ENCODE measurements around the gene DHRS3. TPM values are rescaled to one million over a fixed set of nuclear protein-coding genes. Genes with fewer than 3 reads are reported as not detected.

The DHRS3 gene
- total and polyA plus RNA-seq, 2 of the 13 experiments (the other 11 are each of a cell fraction or from before 2014, with no cell fraction given): 48.5 to 90.5 TPM

DNA sequence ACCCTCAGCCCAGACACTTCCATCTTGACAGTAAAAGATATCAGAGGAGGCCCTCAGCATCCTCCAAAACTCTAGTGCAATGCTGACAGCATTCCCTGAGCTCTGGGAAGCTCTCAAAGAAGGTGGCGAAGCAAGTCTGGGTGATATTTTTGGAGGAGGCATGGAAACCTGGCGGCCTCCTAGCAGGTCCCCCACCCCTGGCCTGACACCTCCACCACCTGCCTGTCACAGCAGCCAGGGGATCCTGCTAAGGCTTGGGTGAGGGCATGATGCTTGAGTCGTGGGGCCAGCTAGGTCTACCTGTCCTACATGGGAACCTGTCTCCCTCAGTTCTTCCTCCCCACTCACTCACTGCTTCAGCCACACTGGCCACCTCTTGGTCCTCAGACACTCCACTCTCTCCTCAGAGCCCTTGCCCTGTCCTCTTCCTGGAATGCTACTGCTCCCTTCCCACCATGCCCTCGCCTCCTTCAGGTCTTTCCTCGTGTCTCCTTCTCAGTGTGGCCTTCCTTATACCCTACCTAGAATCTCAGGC, 8.5 kb downstream of the DHRS3 start:
- ChIA-PET POLR2A (interaction anchor here (1.5 to 17.4 kb wide), 2 partner anchors 8 to 80 kb away, joined by 4 to 357 read pairs; partner anchors contain the start of gene DHRS3), CTCF (ENCODE audit: low intra/inter-chr PET ratio, low total read pairs) (no interaction called here)
- H3K27me3 ChIP-seq (ENCODE audit: control insufficient read depth in 1 of 2, insufficient read depth in 2 of 2, low read length in 2 of 2): no peaks in the 10 kb centered on the region
- H4K20me1 ChIP-seq (ENCODE audit: insufficient read depth, low read length): peaks cover 76% of the 10 kb centered on the region
- peak overlapping the region; percentile 38 for H3K4me2 ChIP-seq (ENCODE audit: low read depth, low read length)
- peaks cover 11 to 51% of the 10 kb centered on the region in 2 experiments for H3K36me3 ChIP-seq (replicated peaks in 1 of 2; ENCODE audit: control insufficient read depth in 1 of 2, insufficient read depth in 2 of 2, low read length in 2 of 2)
- H2AFZ ChIP-seq (ENCODE audit: low read length): no peak overlapping the region
- H3K4me1 ChIP-seq (ENCODE audit: insufficient read depth, low read length): peaks cover 94% of the 10 kb centered on the region
- peak overlapping the region; percentile 43 for H3K27ac ChIP-seq (ENCODE audit: extremely low read length, insufficient read depth, low read length)
- in situ Hi-C loops (cut with HindIII; ENCODE audit: extremely low pct_ligation_motif_present, low pct_unique_long_range_greater_than_20kb) (no loop called here), intact Hi-C loops (cut with micrococcal nuclease; ENCODE audit: unreplicated experiment) (no loop called here)
- H3K9ac ChIP-seq (ENCODE audit: insufficient read depth, low read depth, low read length): no peak overlapping the region
- H3K79me2 ChIP-seq (ENCODE audit: insufficient read depth, low read length): peaks cover 70% of the 10 kb centered on the region
- FAIRE-seq (no peak), DNase-seq (ENCODE audit: low spot score) (no peak), ATAC-seq (peak; percentile 12)
- WGBS (ENCODE audit: low lambda C conversion rate): 78% methylated on average over 5 of the region's 5 CpGs
- H3K9me3 ChIP-seq (ENCODE audit: low read length): no peaks in the 10 kb centered on the region
- H3K4me3 ChIP-seq (replicated peaks in 1 of 3; ENCODE audit: insufficient read depth in 1 of 3, low read depth in 2 of 3, low read length in 3 of 3): no peak overlapping the region
- BruUV-seq (replicated peaks): no TSS peak
- TF ChIP-seq POLR2G (IDR thresholded peaks at IDR 0.05; ENCODE audit: low read depth, low read length) (peak; percentile 48), GATAD2A (CRISPR knock-in tag; IDR thresholded peaks at IDR 0.05) (no peak), POLR2A (IDR thresholded peaks at IDR 0.05; ENCODE audit: insufficient read depth in 1 of 2, low read depth in 2 of 2, low read length in 2 of 2) (peak in 1 of 2 experiments; percentile 72; a peak in 2 of 4 replicates), AGO1 (IDR thresholded peaks at IDR 0.05; ENCODE audit: low read depth, low read length, poor library complexity, severe bottlenecking) (peak; percentile 87), NONO (IDR thresholded peaks at IDR 0.05) (no peak), NONO (CRISPR knock-in tag; conservative IDR thresholded peaks at IDR 0.05) (no peak), SMARCC2 (IDR thresholded peaks at IDR 0.05) (no peak), ZNF670 (CRISPR knock-in tag; IDR thresholded peaks at IDR 0.05; ENCODE audit: borderline replicate concordance) (no peak), RBM22 (optimal IDR thresholded peaks at IDR 0.05; ENCODE audit: low read length) (peak; percentile 92), IKZF4 (CRISPR knock-in tag; IDR thresholded peaks at IDR 0.05; ENCODE audit: borderline replicate concordance, low read depth, not compliant biosample characterization) (no peak), ZNF605 (CRISPR knock-in tag; IDR thresholded peaks at IDR 0.05) (0 out of 2 replicates have a peak, but pooled peaks have one; percentile 19), ZMYM3 (CRISPR knock-in tag; IDR thresholded peaks at IDR 0.05) (no peak), AGO2 (optimal IDR thresholded peaks at IDR 0.05; ENCODE audit: low read depth, low read length) (peak; percentile 92), RBFOX2 (IDR thresholded peaks at IDR 0.05; ENCODE audit: low read depth, low read length) (0 out of 2 replicates have a peak, but pooled peaks have one; percentile 49), ZNF33A (CRISPR knock-in tag; IDR thresholded peaks at IDR 0.05; ENCODE audit: borderline replicate concordance) (no peak), ZNF256 (CRISPR knock-in tag; conservative IDR thresholded peaks at IDR 0.05) (no peak), GATA4 (IDR thresholded peaks at IDR 0.05; ENCODE audit: borderline replicate concordance, low read depth) (no peak), ZNF619 (CRISPR knock-in tag; IDR thresholded peaks at IDR 0.05) (0 out of 2 replicates have a peak, but pooled peaks have one; percentile 36), ZNF224 (CRISPR knock-in tag; IDR thresholded peaks at IDR 0.05) (no peak), ZNF430 (CRISPR knock-in tag; IDR thresholded peaks at IDR 0.05) (no peak), ZNF816 (CRISPR knock-in tag; IDR thresholded peaks at IDR 0.05; ENCODE audit: borderline replicate concordance) (0 out of 2 replicates have a peak, but pooled peaks have one; percentile 44)
- TF ChIP-seq, protein P1, sequence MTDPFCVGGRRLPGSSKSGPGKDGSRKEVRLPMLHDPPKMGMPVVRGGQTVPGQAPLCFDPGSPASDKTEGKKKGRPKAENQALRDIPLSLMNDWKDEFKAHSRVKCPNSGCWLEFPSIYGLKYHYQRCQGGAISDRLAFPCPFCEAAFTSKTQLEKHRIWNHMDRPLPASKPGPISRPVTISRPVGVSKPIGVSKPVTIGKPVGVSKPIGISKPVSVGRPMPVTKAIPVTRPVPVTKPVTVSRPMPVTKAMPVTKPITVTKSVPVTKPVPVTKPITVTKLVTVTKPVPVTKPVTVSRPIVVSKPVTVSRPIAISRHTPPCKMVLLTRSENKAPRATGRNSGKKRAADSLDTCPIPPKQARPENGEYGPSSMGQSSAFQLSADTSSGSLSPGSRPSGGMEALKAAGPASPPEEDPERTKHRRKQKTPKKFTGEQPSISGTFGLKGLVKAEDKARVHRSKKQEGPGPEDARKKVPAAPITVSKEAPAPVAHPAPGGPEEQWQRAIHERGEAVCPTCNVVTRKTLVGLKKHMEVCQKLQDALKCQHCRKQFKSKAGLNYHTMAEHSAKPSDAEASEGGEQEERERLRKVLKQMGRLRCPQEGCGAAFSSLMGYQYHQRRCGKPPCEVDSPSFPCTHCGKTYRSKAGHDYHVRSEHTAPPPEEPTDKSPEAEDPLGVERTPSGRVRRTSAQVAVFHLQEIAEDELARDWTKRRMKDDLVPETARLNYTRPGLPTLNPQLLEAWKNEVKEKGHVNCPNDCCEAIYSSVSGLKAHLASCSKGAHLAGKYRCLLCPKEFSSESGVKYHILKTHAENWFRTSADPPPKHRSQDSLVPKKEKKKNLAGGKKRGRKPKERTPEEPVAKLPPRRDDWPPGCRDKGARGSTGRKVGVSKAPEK (CRISPR knock-in tag; IDR thresholded peaks at IDR 0.05; ENCODE audit: borderline replicate concordance): no peak
- TF ChIP-seq, protein P2, sequence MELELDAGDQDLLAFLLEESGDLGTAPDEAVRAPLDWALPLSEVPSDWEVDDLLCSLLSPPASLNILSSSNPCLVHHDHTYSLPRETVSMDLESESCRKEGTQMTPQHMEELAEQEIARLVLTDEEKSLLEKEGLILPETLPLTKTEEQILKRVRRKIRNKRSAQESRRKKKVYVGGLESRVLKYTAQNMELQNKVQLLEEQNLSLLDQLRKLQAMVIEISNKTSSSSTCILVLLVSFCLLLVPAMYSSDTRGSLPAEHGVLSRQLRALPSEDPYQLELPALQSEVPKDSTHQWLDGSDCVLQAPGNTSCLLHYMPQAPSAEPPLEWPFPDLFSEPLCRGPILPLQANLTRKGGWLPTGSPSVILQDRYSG (CRISPR knock-in tag; IDR thresholded peaks at IDR 0.05): no peak
